Calu3 (cell line): ENCODE results near the gene GSE1. TPM values are rescaled to one million over a fixed set of nuclear protein-coding genes. Genes with fewer than 3 reads are reported as not detected.

Experiments
- BruUV-seq: library from RNA; stranded (reverse); fragments of 400-500 nt; replicated peaks from 2 replicates; lab custom pipeline; 2021; lab: Mats Ljungman, UMichigan
- CTCF ChIA-PET: fragments of 300-600 bp; sonication (Branson Sonifier 250); formaldehyde crosslinking; loops from one replicate; lab custom pipeline; 2022; ENCODE audit warnings: antibody characterized with exemption; lab: Charles Lee
- DNase-seq: peaks from one replicate; pipeline ENCODE4 v3.0.0; 2022
- H3K27ac Mint-ChIP-seq: one replicate; pipeline ENCODE4 v1.8.0; 2022; ENCODE audit warnings: mixed read lengths; ENCODE audit not compliant: unreplicated experiment
- H3K27me3 Mint-ChIP-seq: one replicate; pipeline ENCODE4 v1.8.0; 2022; ENCODE audit warnings: mixed read lengths; ENCODE audit not compliant: unreplicated experiment
- H3K36me3 Mint-ChIP-seq: one replicate; pipeline ENCODE4 v1.8.0; 2022; ENCODE audit warnings: mild to moderate bottlenecking, moderate library complexity, mixed read lengths; ENCODE audit not compliant: insufficient read depth, unreplicated experiment
- H3K4me1 Mint-ChIP-seq: one replicate; pipeline ENCODE4 v1.8.0; 2022; ENCODE audit warnings: mild to moderate bottlenecking, low read depth, mixed read lengths; ENCODE audit not compliant: unreplicated experiment
- H3K4me3 Mint-ChIP-seq: one replicate; pipeline ENCODE4 v1.8.0; 2022; ENCODE audit warnings: mild to moderate bottlenecking, low read depth, moderate library complexity, mixed read lengths; ENCODE audit not compliant: unreplicated experiment
- H3K9me3 Mint-ChIP-seq: one replicate; pipeline ENCODE4 v1.8.0; 2022; ENCODE audit warnings: low read depth, mixed read lengths; ENCODE audit not compliant: unreplicated experiment
- CTCF ChIP-seq: fragments of 200-600 bp; IDR thresholded peaks from one replicate; pipeline ENCODE4 v1.8.0; 2022; ENCODE audit warnings: antibody characterized with exemption; ENCODE audit not compliant: unreplicated experiment
- intact Hi-C: fragments of 100-400 bp; cut with micrococcal nuclease; formaldehyde crosslinking; loops from one replicate; pipeline ENCODE4 v1.10.0; 2022; ENCODE audit not compliant: unreplicated experiment
- total RNA-seq: library from RNA; stranded (reverse); gene quantifications from 2 replicates; pipeline ENCODE4 v1.2.3, GENCODE V29; 2022

Gene GSE1
- total RNA-seq, 1 experiment from 2014 or later: 45.3 TPM

GRCh38 chr16:85628265-85628556 is 15.1 kb downstream of the GSE1 start:
- H3K4me3 Mint-ChIP-seq: no peak overlapping the region
- H3K9me3 Mint-ChIP-seq: no peaks in the 10 kb centered on the region
- no peaks in the 10 kb centered on the region for H3K4me1 Mint-ChIP-seq
- intact Hi-C loops: no loop called here
- H3K36me3 Mint-ChIP-seq: peaks cover 21% of the 10 kb centered on the region
- BruUV-seq: no TSS peak
- CTCF ChIA-PET: no interaction called here
- DNase-seq: no peak
- no peaks in the 10 kb centered on the region for H3K27me3 Mint-ChIP-seq
- TF ChIP-seq CTCF: no peak
- H3K27ac Mint-ChIP-seq: no peak overlapping the region

GRCh38 chr16:85628645-85629044 is 15.5 kb downstream of the GSE1 start:
- Mint-ChIP-seq H3K4me1 (no peaks in the 10 kb centered on the region), H3K4me3 (no peak overlapping the region), H3K9me3 (no peaks in the 10 kb centered on the region), H3K27me3 (no peaks in the 10 kb centered on the region), H3K27ac (no peak overlapping the region), H3K36me3 (peaks cover 21% of the 10 kb centered on the region)
- no peak for TF ChIP-seq CTCF
- no TSS peak for BruUV-seq
- CTCF ChIA-PET: no interaction called here
- DNase-seq: no peak
- intact Hi-C loops: no loop called here

- no peak for DNase-seq
- Mint-ChIP-seq H3K4me3 (no peak overlapping the region), H3K36me3 (peaks cover 21% of the 10 kb centered on the region), H3K27ac (no peak overlapping the region), H3K9me3 (no peaks in the 10 kb centered on the region), H3K27me3 (no peaks in the 10 kb centered on the region), H3K4me1 (no peaks in the 10 kb centered on the region)
- no peak for TF ChIP-seq CTCF
- CTCF ChIA-PET: no interaction called here
- no TSS peak for BruUV-seq
- intact Hi-C loops: no loop called here
These were observed 16.2 kb downstream of the GSE1 start for GRCh38 chr16:85629326-85629725.

- Mint-ChIP-seq H3K4me1 (no peaks in the 10 kb centered on the region), H3K4me3 (no peak overlapping the region), H3K27ac (no peak overlapping the region), H3K9me3 (no peaks in the 10 kb centered on the region), H3K27me3 (no peaks in the 10 kb centered on the region), H3K36me3 (peaks cover 21% of the 10 kb centered on the region)
- TF ChIP-seq CTCF: no peak
- no peak for DNase-seq
- intact Hi-C loops: no loop called here
- no TSS peak for BruUV-seq
- CTCF ChIA-PET: no interaction called here
These were observed 16.7 kb downstream of the GSE1 start for GRCh38 chr16:85629853-85630252.

GRCh38 chr16:85631230-85631629 is 18.1 kb downstream of the GSE1 start:
- Mint-ChIP-seq H3K36me3 (peaks cover 15% of the 10 kb centered on the region), H3K4me1 (no peaks in the 10 kb centered on the region), H3K27me3 (no peaks in the 10 kb centered on the region), H3K27ac (no peak overlapping the region), H3K9me3 (no peaks in the 10 kb centered on the region), H3K4me3 (no peak overlapping the region)
- no TSS peak for BruUV-seq
- intact Hi-C loops: no loop called here
- no peak for TF ChIP-seq CTCF
- CTCF ChIA-PET: no interaction called here
- no peak for DNase-seq
